OCI-LY3 (cell line): ENCODE measurements around the gene GPT2.
A peak's percentile ranks its signal among the peaks of the same experiment; 100 is the strongest.

Experiments used
- H2AFZ ChIP-seq: fragments of 200-600, 300-600 bp; shearing (Covaris generic); 2 replicates; pipeline ENCODE4 v1.6.0; 2014; ENCODE audit warnings: antibody characterized with exemption, low read depth, low read length
- H3K27ac ChIP-seq: fragments of 200-600, 300-600 bp; sonication (generic); 2 replicates; pipeline ENCODE4 v1.5.1; 2014; ENCODE audit warnings: mild to moderate bottlenecking, low read length, moderate library complexity, mixed read lengths
- H3K27me3 ChIP-seq: fragments of 200-600, 300-600 bp; sonication (generic); 2 replicates; pipeline ENCODE4 v1.6.1; 2014; ENCODE audit warnings: low read depth, low read length, mixed read lengths
- H3K36me3 ChIP-seq: fragments of 200-600, 300-600 bp; sonication (generic); replicated peaks from 2 replicates; pipeline ENCODE3; 2014; ENCODE audit warnings: low read depth, low read length, mixed read lengths
- H3K4me1 ChIP-seq: fragments of 300-600, 200-600 bp; sonication (generic); 2 replicates; pipeline ENCODE4 v1.6.1; 2014; ENCODE audit warnings: low read length, mixed read lengths
- H3K4me2 ChIP-seq: fragments of 200-600, 300-600 bp; sonication (generic); 2 replicates; pipeline ENCODE4 v1.6.1; 2014; ENCODE audit warnings: low read length, mixed read lengths
- H3K4me3 ChIP-seq: fragments of 300-600, 200-600 bp; sonication (generic); 2 replicates; pipeline ENCODE4 v1.5.1; 2014; ENCODE audit warnings: antibody characterized with exemption, mild to moderate bottlenecking, low read length, moderate library complexity
- H3K79me2 ChIP-seq: fragments of 300-600, 200-600 bp; shearing (Covaris generic); 2 replicates; pipeline ENCODE4 v1.6.1; 2014; ENCODE audit warnings: mild to moderate bottlenecking, low read length, mixed read lengths
- H3K9ac ChIP-seq: fragments of 300-600, 200-600 bp; shearing (Covaris generic); 2 replicates; pipeline ENCODE4 v1.6.0; 2014; ENCODE audit warnings: mild to moderate bottlenecking, low read length, moderate library complexity
- H3K9me3 ChIP-seq: fragments of 200-600, 300-600 bp; shearing (Covaris generic); 2 replicates; pipeline ENCODE4 v1.6.1; 2014; ENCODE audit warnings: low read length, mixed read lengths; ENCODE audit not compliant: insufficient read depth
- H4K20me1 ChIP-seq: fragments of 200-600, 300-600 bp; sonication (generic); 2 replicates; pipeline ENCODE4 v1.6.1; 2016; ENCODE audit warnings: low read length, mixed read lengths; ENCODE audit not compliant: insufficient read depth
- CTCF ChIP-seq: fragments of 200-600, 300-600 bp; sonication (generic); IDR thresholded peaks from 2 replicates; pipeline ENCODE4 v1.5.1; 2014; ENCODE audit warnings: antibody characterized with exemption, low read length, low read depth
- EZH2phosphoT487 ChIP-seq: fragments of 200-600 bp; shearing (Covaris generic); IDR thresholded peaks from 2 replicates; pipeline ENCODE4 v1.6.1; 2018; ENCODE audit warnings: antibody characterized with exemption, mixed run types, low read depth

GPT2 gene

GRCh38 chr16:46883690-46884512 lies at the start of gene GPT2:
Gene GPT2 (plus strand): TSS chr16:46884362. CDS start chr16:46884716, 354 bp downstream.
- Histone ChIP-seq H3K9ac (peak within 1 kb of the TSS; percentile 78), H2AFZ (peak within 1 kb of the TSS; percentile 99), H3K9me3 (no peaks in the 10 kb centered on the region), H3K79me2 (no peaks in the 10 kb centered on the region), H3K36me3 (no peaks in the 10 kb centered on the region), H3K27me3 (peaks cover 46% of the 10 kb centered on the region), H3K4me1 (peaks cover 10% of the 10 kb centered on the region), H4K20me1 (no peaks in the 10 kb centered on the region), H3K4me2 (peak within 1 kb of the TSS; percentile 81), H3K27ac (no peak within 1 kb of the TSS), H3K4me3 (peak within 1 kb of the TSS; percentile 95)
- no peak for TF ChIP-seq EZH2phosphoT487
- no peak for TF ChIP-seq CTCF

GRCh38 chr16:46836534-46837530 lies 47.3 kb upstream of the GPT2 start:
- Histone ChIP-seq H3K79me2 (no peaks in the 10 kb centered on the region), H4K20me1 (no peaks in the 10 kb centered on the region), H3K36me3 (no peaks in the 10 kb centered on the region), H3K9ac (no peak overlapping the region), H3K4me2 (peak overlapping the region; percentile 3; the same call in 1 of the 2 replicates), H3K4me1 (peaks cover 28% of the 10 kb centered on the region), H3K27me3 (no peaks in the 10 kb centered on the region), H2AFZ (no peak overlapping the region), H3K9me3 (no peaks in the 10 kb centered on the region), H3K4me3 (no peak overlapping the region), H3K27ac (no peak overlapping the region)
- TF ChIP-seq CTCF = no peak
- no peak for TF ChIP-seq EZH2phosphoT487

- Histone ChIP-seq H3K4me1 (peaks cover 17% of the 10 kb centered on the region), H4K20me1 (no peaks in the 10 kb centered on the region), H3K4me2 (no peak overlapping the region), H3K27me3 (no peaks in the 10 kb centered on the region), H3K9me3 (no peaks in the 10 kb centered on the region; the same call in 1 of the 2 replicates), H3K9ac (no peak overlapping the region), H3K79me2 (no peaks in the 10 kb centered on the region), H2AFZ (no peak overlapping the region), H3K36me3 (no peaks in the 10 kb centered on the region), H3K4me3 (no peak overlapping the region), H3K27ac (no peak overlapping the region)
- no peak for TF ChIP-seq EZH2phosphoT487
- no peak for TF ChIP-seq CTCF
Observed at GRCh38 chr16:46839986-46840443, 44.1 kb upstream of the GPT2 start.
